C4-2B (cell line): ENCODE measurements around the gene SMIM35.

Experiments used
- H3K27ac ChIP-seq: fragments of 450-650 bp; 2 replicates; pipeline ENCODE4 v1.5.1; 2017
- ZFX ChIP-seq: fragments of 450-650 bp; IDR thresholded peaks from 2 replicates; pipeline ENCODE4 v1.6.1; 2017
- TF ChIP-seq, protein P1 (sequence below): fragments of 450-650 bp; conservative IDR thresholded peaks from 2 replicates; pipeline ENCODE4 v1.5.1; 2017; ENCODE audit warnings: mild to moderate bottlenecking

SMIM35 gene

GRCh38 chr11:117989351-117990102, 97.2 kb downstream of the SMIM35 start:
- H3K27ac ChIP-seq = no peak overlapping the region
- no peak for TF ChIP-seq ZFX

- no peak for TF ChIP-seq ZFX
- TF ChIP-seq, protein P1, sequence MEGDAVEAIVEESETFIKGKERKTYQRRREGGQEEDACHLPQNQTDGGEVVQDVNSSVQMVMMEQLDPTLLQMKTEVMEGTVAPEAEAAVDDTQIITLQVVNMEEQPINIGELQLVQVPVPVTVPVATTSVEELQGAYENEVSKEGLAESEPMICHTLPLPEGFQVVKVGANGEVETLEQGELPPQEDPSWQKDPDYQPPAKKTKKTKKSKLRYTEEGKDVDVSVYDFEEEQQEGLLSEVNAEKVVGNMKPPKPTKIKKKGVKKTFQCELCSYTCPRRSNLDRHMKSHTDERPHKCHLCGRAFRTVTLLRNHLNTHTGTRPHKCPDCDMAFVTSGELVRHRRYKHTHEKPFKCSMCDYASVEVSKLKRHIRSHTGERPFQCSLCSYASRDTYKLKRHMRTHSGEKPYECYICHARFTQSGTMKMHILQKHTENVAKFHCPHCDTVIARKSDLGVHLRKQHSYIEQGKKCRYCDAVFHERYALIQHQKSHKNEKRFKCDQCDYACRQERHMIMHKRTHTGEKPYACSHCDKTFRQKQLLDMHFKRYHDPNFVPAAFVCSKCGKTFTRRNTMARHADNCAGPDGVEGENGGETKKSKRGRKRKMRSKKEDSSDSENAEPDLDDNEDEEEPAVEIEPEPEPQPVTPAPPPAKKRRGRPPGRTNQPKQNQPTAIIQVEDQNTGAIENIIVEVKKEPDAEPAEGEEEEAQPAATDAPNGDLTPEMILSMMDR = no peak
- H3K27ac ChIP-seq = no peak overlapping the region
These were observed 99.7 kb downstream of the SMIM35 start for GRCh38 chr11:117986981-117987574.

- TF ChIP-seq, protein P1 = no peak
- TF ChIP-seq ZFX = no peak
- H3K27ac ChIP-seq = no peak within 1 kb of the TSS
These were observed 100.5 kb downstream of the SMIM35 start, which contains the start of gene IL10RA for GRCh38 chr11:117985953-117986887. Gene IL10RA (plus strand): TSS chr11:117986394. CDS start chr11:117986468, 74 bp downstream.

DNA sequence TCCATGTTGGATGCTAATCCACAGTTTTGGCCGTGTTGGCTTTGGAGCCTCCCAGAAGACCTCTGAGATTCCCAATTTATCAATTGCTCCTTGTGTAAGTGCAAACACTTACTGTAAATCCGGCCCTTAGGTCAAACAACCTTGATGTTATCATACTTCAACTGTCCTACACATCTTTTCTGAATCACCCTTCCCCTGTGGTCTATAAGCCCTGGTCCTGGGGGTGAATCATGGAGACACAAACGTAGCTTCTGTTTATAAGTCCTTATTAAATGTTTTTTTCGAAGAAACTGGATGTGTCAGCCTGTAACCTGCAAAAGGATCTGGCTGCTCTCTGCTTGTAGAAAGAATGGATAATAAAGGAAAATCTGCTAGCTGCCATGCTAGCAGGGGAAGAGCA, 102.3 kb downstream of the SMIM35 start:
- TF ChIP-seq, protein P1 = no peak
- no peak for TF ChIP-seq ZFX
- no peak overlapping the region for H3K27ac ChIP-seq

- H3K27ac ChIP-seq = no peak overlapping the region
- TF ChIP-seq ZFX = no peak
- TF ChIP-seq, protein P1 = no peak
These were observed 103.6 kb downstream of the SMIM35 start for GRCh38 chr11:117983163-117983475.

GRCh38 chr11:117980720-117981119, 106.0 kb downstream of the SMIM35 start:
- no peak overlapping the region for H3K27ac ChIP-seq

DNA sequence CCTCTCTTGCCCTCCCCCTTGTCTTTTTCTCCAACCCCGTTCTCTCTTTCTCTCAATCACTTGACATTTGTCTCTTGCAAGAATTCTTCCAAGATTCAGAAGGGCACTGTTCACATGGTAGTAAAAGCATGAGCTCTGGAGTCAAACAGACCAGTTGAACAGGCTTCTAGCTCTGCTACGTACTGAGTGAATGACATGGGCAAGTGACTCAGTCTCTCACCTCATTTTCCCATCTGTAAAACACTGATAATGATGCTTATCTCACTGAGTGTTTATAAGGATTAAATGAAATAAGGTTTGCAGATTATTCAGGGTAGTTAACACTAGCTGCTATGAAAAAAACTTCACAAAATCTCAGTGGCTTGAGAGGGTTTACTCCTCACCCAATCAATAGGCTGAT, 106.5 kb downstream of the SMIM35 start:
- no peak overlapping the region for H3K27ac ChIP-seq
- no peak for TF ChIP-seq ZFX
- TF ChIP-seq, protein P1 = no peak

More at GRCh38 chr11:117980720-117981119, 106.0 kb downstream of the SMIM35 start:
- TF ChIP-seq, protein P1 = no peak
- TF ChIP-seq ZFX = no peak
